Activated naive CD8-positive, alpha-beta T cell treated with anti-CD3 and anti-CD28 coated beads, Interleukin-2, amount 50 U/mL, for 24 hours (primary cell): Measurements from ENCODE around the gene FLNB.
A peak's percentile ranks its signal among the peaks of the same experiment; 100 is the strongest.

Source experiments
- ATAC-seq: fragments of 150-1000 bp; cut with Tn5 transposase; one replicate; pipeline ENCODE4 v1.10.0; 2021
- DNase-seq: peaks from one replicate; pipeline ENCODE4 v3.0.0; 2021
- H3K27ac Mint-ChIP-seq: one replicate; pipeline ENCODE4 v1.8.0; 2021; ENCODE audit warnings: mild to moderate bottlenecking, mixed read lengths
- H3K27me3 Mint-ChIP-seq: one replicate; pipeline ENCODE4 v1.8.0; 2021; ENCODE audit warnings: mixed read lengths
- H3K36me3 Mint-ChIP-seq: one replicate; pipeline ENCODE4 v1.8.0; 2021; ENCODE audit warnings: low read depth, mixed read lengths
- H3K4me1 Mint-ChIP-seq: one replicate; pipeline ENCODE4 v1.8.0; 2021; ENCODE audit warnings: mixed read lengths
- H3K4me3 Mint-ChIP-seq: one replicate; pipeline ENCODE4 v1.8.0; 2021; ENCODE audit warnings: mild to moderate bottlenecking, moderate library complexity, mixed read lengths
- H3K9me3 Mint-ChIP-seq: one replicate; pipeline ENCODE4 v1.8.0; 2021; ENCODE audit warnings: mixed read lengths

FLNB gene

GRCh38 chr3:58008141-58009025 is at the start of gene FLNB:
Gene FLNB, plus strand, starts transcription at chr3:58008422. Its CDS starts 143 bp downstream, at chr3:58008565.
- peak; percentile 82 for DNase-seq
- no peaks in the 10 kb centered on the region for H3K27me3 Mint-ChIP-seq

GRCh38 chr3:57958642-57959422 is 49.4 kb upstream of the FLNB start:
- Mint-ChIP-seq H3K9me3 (no peaks in the 10 kb centered on the region), H3K36me3 (no peaks in the 10 kb centered on the region), H3K27ac (no peak overlapping the region), H3K4me3 (peak overlapping the region; percentile 17), H3K4me1 (peaks cover 16% of the 10 kb centered on the region), H3K27me3 (no peaks in the 10 kb centered on the region)
- no peak for DNase-seq
- no peak for ATAC-seq

More at GRCh38 chr3:58008141-58009025, at the start of gene FLNB:
- peaks cover 37% of the 10 kb centered on the region for H3K4me1 Mint-ChIP-seq
- no peaks in the 10 kb centered on the region for H3K9me3 Mint-ChIP-seq
- ATAC-seq, result peak; percentile 79
- no peaks in the 10 kb centered on the region for H3K36me3 Mint-ChIP-seq
- H3K27ac Mint-ChIP-seq, result peak within 1 kb of the TSS; percentile 89
- H3K4me3 Mint-ChIP-seq, result peak within 1 kb of the TSS; percentile 91

GRCh38 chr3:57959423-57960173 is 48.6 kb upstream of the FLNB start:
- Mint-ChIP-seq H3K27me3 (no peaks in the 10 kb centered on the region), H3K27ac (peak overlapping the region; percentile 3), H3K4me1 (peaks cover 16% of the 10 kb centered on the region), H3K36me3 (no peaks in the 10 kb centered on the region), H3K4me3 (no peak overlapping the region), H3K9me3 (no peaks in the 10 kb centered on the region)
- no peak for ATAC-seq
- no peak for DNase-seq

- Mint-ChIP-seq H3K27ac (no peak overlapping the region), H3K9me3 (no peaks in the 10 kb centered on the region), H3K36me3 (no peaks in the 10 kb centered on the region), H3K4me1 (peaks cover 16% of the 10 kb centered on the region), H3K27me3 (no peaks in the 10 kb centered on the region), H3K4me3 (no peak overlapping the region)
- DNase-seq (no peak), ATAC-seq (no peak)
Observed at GRCh38 chr3:57960174-57960505, 48.1 kb upstream of the FLNB start.

- Mint-ChIP-seq H3K9me3 (no peaks in the 10 kb centered on the region), H3K27ac (no peak overlapping the region), H3K4me3 (no peak overlapping the region), H3K4me1 (peaks cover 14% of the 10 kb centered on the region), H3K36me3 (no peaks in the 10 kb centered on the region), H3K27me3 (no peaks in the 10 kb centered on the region)
- ATAC-seq, result no peak
- DNase-seq, result no peak
Observed at GRCh38 chr3:57961177-57961827, 46.9 kb upstream of the FLNB start.

- DNase-seq (no peak), ATAC-seq (no peak)
Observed at GRCh38 chr3:57961828-57962447, 46.3 kb upstream of the FLNB start.

GRCh38 chr3:57962448-57962834 is 45.8 kb upstream of the FLNB start:
- Mint-ChIP-seq H3K9me3 (no peaks in the 10 kb centered on the region), H3K4me3 (no peak overlapping the region), H3K27me3 (no peaks in the 10 kb centered on the region), H3K4me1 (peaks cover 17% of the 10 kb centered on the region), H3K36me3 (no peaks in the 10 kb centered on the region), H3K27ac (no peak overlapping the region)
- ATAC-seq (no peak), DNase-seq (no peak)

More at GRCh38 chr3:57961828-57962447, 46.3 kb upstream of the FLNB start:
- no peaks in the 10 kb centered on the region for H3K36me3 Mint-ChIP-seq
- H3K4me1 Mint-ChIP-seq, result peaks cover 14% of the 10 kb centered on the region
- H3K4me3 Mint-ChIP-seq, result no peak overlapping the region
- H3K27ac Mint-ChIP-seq, result no peak overlapping the region
- no peaks in the 10 kb centered on the region for H3K9me3 Mint-ChIP-seq
- no peaks in the 10 kb centered on the region for H3K27me3 Mint-ChIP-seq

GRCh38 chr3:57963811-57964346 is 44.3 kb upstream of the FLNB start:
- no peaks in the 10 kb centered on the region for H3K27me3 Mint-ChIP-seq
- no peaks in the 10 kb centered on the region for H3K36me3 Mint-ChIP-seq
- peaks cover 16% of the 10 kb centered on the region for H3K4me1 Mint-ChIP-seq
- H3K9me3 Mint-ChIP-seq, result no peaks in the 10 kb centered on the region
- DNase-seq (no peak), ATAC-seq (no peak)
- H3K4me3 Mint-ChIP-seq, result no peak overlapping the region
- no peak overlapping the region for H3K27ac Mint-ChIP-seq

- Mint-ChIP-seq H3K27ac (no peak overlapping the region), H3K4me1 (peaks cover 8% of the 10 kb centered on the region), H3K4me3 (no peak overlapping the region), H3K36me3 (no peaks in the 10 kb centered on the region), H3K27me3 (no peaks in the 10 kb centered on the region), H3K9me3 (no peaks in the 10 kb centered on the region)
- no peak for ATAC-seq
- no peak for DNase-seq
Observed at GRCh38 chr3:57966829-57967228, 41.4 kb upstream of the FLNB start.

GRCh38 chr3:57967590-57967989 is 40.6 kb upstream of the FLNB start:
- no peak for ATAC-seq
- H3K4me3 Mint-ChIP-seq, result no peak overlapping the region
- H3K27me3 Mint-ChIP-seq, result no peaks in the 10 kb centered on the region
- no peak overlapping the region for H3K27ac Mint-ChIP-seq
- no peaks in the 10 kb centered on the region for H3K9me3 Mint-ChIP-seq
- H3K36me3 Mint-ChIP-seq, result no peaks in the 10 kb centered on the region
- H3K4me1 Mint-ChIP-seq, result peaks cover 8% of the 10 kb centered on the region
- DNase-seq, result no peak

- DNase-seq, result no peak
- no peak overlapping the region for H3K4me3 Mint-ChIP-seq
- H3K36me3 Mint-ChIP-seq, result no peaks in the 10 kb centered on the region
- H3K27me3 Mint-ChIP-seq, result no peaks in the 10 kb centered on the region
- no peak for ATAC-seq
- no peaks in the 10 kb centered on the region for H3K9me3 Mint-ChIP-seq
- H3K4me1 Mint-ChIP-seq, result peaks cover 8% of the 10 kb centered on the region
- no peak overlapping the region for H3K27ac Mint-ChIP-seq
Observed at GRCh38 chr3:57968501-57968900, 39.7 kb upstream of the FLNB start.

GRCh38 chr3:57971975-57972374 is 36.2 kb upstream of the FLNB start:
- no peaks in the 10 kb centered on the region for H3K36me3 Mint-ChIP-seq
- no peak overlapping the region for H3K4me3 Mint-ChIP-seq
- no peak overlapping the region for H3K27ac Mint-ChIP-seq
- H3K4me1 Mint-ChIP-seq, result peaks cover 8% of the 10 kb centered on the region
- ATAC-seq (no peak), DNase-seq (no peak)
- no peaks in the 10 kb centered on the region for H3K27me3 Mint-ChIP-seq
- H3K9me3 Mint-ChIP-seq, result no peaks in the 10 kb centered on the region

- DNase-seq (no peak), ATAC-seq (no peak)
- Mint-ChIP-seq H3K9me3 (no peaks in the 10 kb centered on the region), H3K27ac (no peak overlapping the region), H3K4me3 (no peak overlapping the region), H3K27me3 (no peaks in the 10 kb centered on the region), H3K4me1 (peaks cover 3% of the 10 kb centered on the region), H3K36me3 (no peaks in the 10 kb centered on the region)
Observed at GRCh38 chr3:57972531-57973111, 35.6 kb upstream of the FLNB start.
